H9 (cell line): ENCODE data around the gene KDM2A. TPM values are rescaled to one million over a fixed set of nuclear protein-coding genes. Genes with fewer than 3 reads are reported as not detected.

ENCODE experiments used
- DNase-seq: peaks from one replicate; pipeline ENCODE4 v3.0.0-alpha.2; 2017
- H2AFZ ChIP-seq: one replicate; pipeline ENCODE4 v1.6.1; 2013; ENCODE audit warnings: mild to moderate bottlenecking, low read length, control low read depth, moderate library complexity
- H2AK5ac ChIP-seq: 2 replicates; pipeline ENCODE4 v1.6.1; 2013; ENCODE audit warnings: low read length, control low read depth, mixed read lengths; ENCODE audit not compliant: insufficient read length
- H2BK120ac ChIP-seq: one replicate; pipeline ENCODE4 v1.6.1; 2013; ENCODE audit warnings: low read depth, mild to moderate bottlenecking, low read length, control low read depth, inconsistent platforms; ENCODE audit not compliant: poor library complexity, severe bottlenecking
- H2BK12ac ChIP-seq: 2 replicates; pipeline ENCODE4 v1.6.1; 2013; ENCODE audit warnings: low read length, control low read depth, mixed read lengths, low read depth; ENCODE audit not compliant: insufficient read length
- H2BK15ac ChIP-seq: 2 replicates; pipeline ENCODE4 v1.6.1; 2013; ENCODE audit warnings: low read depth, low read length, control low read depth
- H2BK20ac ChIP-seq: one replicate; pipeline ENCODE4 v1.6.1; 2013; ENCODE audit warnings: low read depth, mild to moderate bottlenecking, low read length, control low read depth, inconsistent platforms; ENCODE audit not compliant: poor library complexity, severe bottlenecking
- H2BK5ac ChIP-seq: 2 replicates; pipeline ENCODE4 v1.6.1; 2013; ENCODE audit warnings: low read length, control low read depth, mixed read lengths; ENCODE audit not compliant: insufficient read length
- H3K14ac ChIP-seq: 2 replicates; pipeline ENCODE4 v1.6.1; 2013; ENCODE audit warnings: low read length, control low read depth; ENCODE audit not compliant: insufficient read depth
- H3K18ac ChIP-seq: 2 replicates; pipeline ENCODE4 v1.6.1; 2013; ENCODE audit warnings: low read depth, mild to moderate bottlenecking, mixed read lengths, low read length, control low read depth; ENCODE audit not compliant: insufficient read length
- H3K23ac ChIP-seq: 2 replicates; pipeline ENCODE4 v1.6.1; 2013; ENCODE audit warnings: low read length, control low read depth, mixed read lengths, low read depth; ENCODE audit not compliant: insufficient read length
- H3K23me2 ChIP-seq: 2 replicates; pipeline ENCODE4 v1.6.1; 2013; ENCODE audit warnings: low read depth, mild to moderate bottlenecking, mixed read lengths, low read length, control low read depth; ENCODE audit not compliant: insufficient read length, poor library complexity, severe bottlenecking
- H3K27ac ChIP-seq: 2 replicates; pipeline ENCODE4 v1.5.1; 2013; ENCODE audit warnings: low read length, control low read depth, mixed read lengths, low read depth; ENCODE audit not compliant: insufficient read length
- H3K27me3 ChIP-seq: 2 replicates; pipeline ENCODE4 v1.6.1; 2013; ENCODE audit warnings: low read length, control low read depth, inconsistent platforms; ENCODE audit not compliant: insufficient read depth
- H3K4ac ChIP-seq: 2 replicates; pipeline ENCODE4 v1.6.1; 2013; ENCODE audit warnings: low read depth, mild to moderate bottlenecking, control low read depth, inconsistent platforms, low read length, moderate library complexity
- H3K4me1 ChIP-seq: 2 replicates; pipeline ENCODE4 v1.6.1; 2013; ENCODE audit warnings: low read length, control low read depth, inconsistent platforms; ENCODE audit not compliant: insufficient read depth
- H3K4me2 ChIP-seq: 2 replicates; pipeline ENCODE4 v1.6.1; 2013; ENCODE audit warnings: low read length, control low read depth, mixed read lengths; ENCODE audit not compliant: insufficient read length, insufficient read depth
- H3K56ac ChIP-seq: 2 replicates; pipeline ENCODE4 v1.6.1; 2013; ENCODE audit warnings: low read depth, mild to moderate bottlenecking, mixed read lengths, low read length, control low read depth; ENCODE audit not compliant: insufficient read length
- H3K79me1 ChIP-seq: 2 replicates; pipeline ENCODE4 v1.6.1; 2013; ENCODE audit warnings: low read depth, mild to moderate bottlenecking, moderate library complexity, low read length, control low read depth, inconsistent platforms; ENCODE audit not compliant: insufficient read depth, poor library complexity, severe bottlenecking
- H3K79me2 ChIP-seq: 2 replicates; pipeline ENCODE4 v1.6.1; 2013; ENCODE audit warnings: low read length, control low read depth, inconsistent platforms; ENCODE audit not compliant: insufficient read depth
- H3K9ac ChIP-seq: 2 replicates; pipeline ENCODE4 v1.6.1; 2013; ENCODE audit warnings: low read length, control low read depth, mixed read lengths; ENCODE audit not compliant: insufficient read length; ENCODE audit errors: extremely low read depth
- H3K9me3 ChIP-seq: one replicate; pipeline ENCODE4 v1.6.1; 2013; ENCODE audit warnings: low read depth, low read length, inconsistent platforms; ENCODE audit not compliant: control insufficient read depth
- H3T11ph ChIP-seq: one replicate; pipeline ENCODE4 v1.6.1; 2013; ENCODE audit warnings: mild to moderate bottlenecking, low read length, control low read depth, inconsistent platforms
- H4K20me1 ChIP-seq: one replicate; pipeline ENCODE4 v1.6.1; 2013; ENCODE audit not compliant: control insufficient read depth, insufficient read length, insufficient read depth
- H4K5ac ChIP-seq: 2 replicates; pipeline ENCODE4 v1.6.1; 2013; ENCODE audit warnings: low read depth, mild to moderate bottlenecking, mixed read lengths, low read length, control low read depth; ENCODE audit not compliant: insufficient read length
- H4K8ac ChIP-seq: replicated peaks from 2 replicates; pipeline ENCODE4 v1.6.1; 2013; ENCODE audit warnings: low read length, control low read depth, mixed read lengths, low read depth; ENCODE audit not compliant: insufficient read length
- H4K91ac ChIP-seq: 2 replicates; pipeline ENCODE4 v1.6.1; 2013; ENCODE audit warnings: low read depth, mild to moderate bottlenecking, moderate library complexity, mixed read lengths, low read length, control low read depth; ENCODE audit not compliant: insufficient read length
- H3K27ac Mint-ChIP-seq, 3 experiments: 2 replicates in 2 of 3; 3 replicates in 1 of 3; pipeline ENCODE4 v1.8.0; 2020 to 2021; ENCODE audit warnings: mixed read lengths in 3 of 3, mild to moderate bottlenecking in 1 of 3, moderate library complexity in 1 of 3
- H3K27me3 Mint-ChIP-seq: 2 replicates; pipeline ENCODE4 v1.8.0; 2021; ENCODE audit warnings: low read depth, mild to moderate bottlenecking, moderate library complexity, mixed read lengths
- H3K36me3 Mint-ChIP-seq, 3 experiments: 2 replicates in 2 of 3; 3 replicates in 1 of 3; pipeline ENCODE4 v1.8.0; 2020 to 2021; ENCODE audit warnings: low read depth in 3 of 3, mixed read lengths in 3 of 3; ENCODE audit not compliant: insufficient read depth in 1 of 3
- H3K4me1 Mint-ChIP-seq, 2 experiments: 2 replicates each; pipeline ENCODE4 v1.8.0; 2020; ENCODE audit warnings: mixed read lengths in 2 of 2
- H3K4me3 Mint-ChIP-seq, 2 experiments: 2 replicates in 1 of 2; 3 replicates in 1 of 2; pipeline ENCODE4 v1.8.0; 2020 to 2021; ENCODE audit warnings: mild to moderate bottlenecking in 2 of 2, mixed read lengths in 2 of 2, moderate library complexity in 1 of 2
- H3K9me3 Mint-ChIP-seq, 2 experiments: 2 replicates in 1 of 2; 3 replicates in 1 of 2; pipeline ENCODE4 v1.8.0; 2020; ENCODE audit warnings: mild to moderate bottlenecking in 2 of 2, mixed read lengths in 2 of 2, moderate library complexity in 1 of 2
- WGBS: extraction: QIAGEN DNeasy Blood & Tissue Kit; methylation state at CpG from one replicate; pipeline ENCODE4 v1.1.7; 2013; ENCODE audit warnings: missing lambda C conversion rate, low lambda C conversion rate, mixed read lengths; ENCODE audit not compliant: insufficient read length; ENCODE audit errors: extremely low coverage; 5-methylcytosine and 5-hydroxymethylcytosine counted together
- total RNA-seq: library from RNA; stranded (reverse); gene quantifications from 2 replicates; pipeline ENCODE4 v1.2.1, GENCODE V29; 2021
- TF ChIP-seq, protein P1 (sequence below): fragments of 200-600 bp; sonication (generic); conservative IDR thresholded peaks from 3 replicates; pipeline ENCODE4 v1.8.0; 2021; ENCODE audit warnings: antibody characterized with exemption, mild to moderate bottlenecking

The KDM2A gene
- total RNA-seq, 1 experiment from 2014 or later = 85.9 TPM

DNA sequence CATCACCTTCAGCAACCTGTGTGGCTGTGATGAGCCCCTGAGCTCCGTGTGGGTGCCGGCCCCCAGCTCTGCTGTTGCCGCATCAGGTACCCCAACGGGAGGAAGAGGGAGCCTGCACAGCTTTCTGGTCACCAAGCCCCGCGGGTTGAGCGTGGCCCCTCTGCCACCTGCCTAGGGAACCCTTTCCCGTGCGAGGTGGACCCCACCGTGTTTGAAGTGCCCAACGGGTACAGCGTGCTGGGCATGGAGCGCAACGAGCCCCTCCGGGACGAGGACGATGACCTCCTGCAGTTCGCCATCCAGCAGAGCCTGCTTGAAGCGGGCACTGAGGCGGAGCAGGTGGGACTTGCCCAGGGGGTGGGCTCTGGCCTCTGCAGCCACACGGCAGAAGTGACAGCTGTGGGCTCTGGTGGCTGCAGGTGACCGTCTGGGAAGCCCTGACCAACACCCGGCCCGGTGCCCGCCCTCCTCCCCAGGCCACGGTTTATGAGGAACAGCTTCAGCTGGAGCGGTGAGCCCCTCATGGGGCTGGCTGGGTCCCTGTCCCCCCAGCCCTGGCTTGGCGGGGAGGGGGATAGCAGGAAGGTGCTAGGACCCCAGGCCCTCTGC is 182.4 kb downstream of the KDM2A start:
- no peak for DNase-seq
- no peak overlapping the region for H3K27ac Mint-ChIP-seq
- Histone ChIP-seq H3K27me3 (no peaks in the 10 kb centered on the region), H2BK5ac (no peak overlapping the region), H3K79me1 (no peaks in the 10 kb centered on the region), H4K91ac (no peak overlapping the region), H2BK15ac (no peak overlapping the region), H3K18ac (no peak overlapping the region), H2AFZ (no peak overlapping the region), H2BK12ac (no peak overlapping the region), H2BK20ac (no peak overlapping the region), H3K9me3 (no peaks in the 10 kb centered on the region), H3K79me2 (no peaks in the 10 kb centered on the region), H3K27ac (no peak overlapping the region), H4K20me1 (no peaks in the 10 kb centered on the region), H4K5ac (no peak overlapping the region), H4K8ac (no peak overlapping the region), H3K14ac (no peak overlapping the region; the same call in 1 of the 2 replicates), H2AK5ac (no peak overlapping the region), H3K9ac (no peak overlapping the region), H3K23me2 (peaks cover 16% of the 10 kb centered on the region), H3T11ph (no peak overlapping the region), H3K4me2 (peak overlapping the region; percentile 65), H2BK120ac (no peak overlapping the region), H3K4ac (no peak overlapping the region), H3K23ac (no peak overlapping the region), H3K4me1 (no peaks in the 10 kb centered on the region), H3K56ac (no peak overlapping the region)
- H3K27me3 Mint-ChIP-seq = peaks cover 6% of the 10 kb centered on the region
- no CpG with 5 or more reads among the region's 28 CpGs for WGBS
- peaks cover 4 to 5% of the 10 kb centered on the region in 2 experiments; a peak in 4 of 5 replicates for H3K9me3 Mint-ChIP-seq
- TF ChIP-seq, protein P1, sequence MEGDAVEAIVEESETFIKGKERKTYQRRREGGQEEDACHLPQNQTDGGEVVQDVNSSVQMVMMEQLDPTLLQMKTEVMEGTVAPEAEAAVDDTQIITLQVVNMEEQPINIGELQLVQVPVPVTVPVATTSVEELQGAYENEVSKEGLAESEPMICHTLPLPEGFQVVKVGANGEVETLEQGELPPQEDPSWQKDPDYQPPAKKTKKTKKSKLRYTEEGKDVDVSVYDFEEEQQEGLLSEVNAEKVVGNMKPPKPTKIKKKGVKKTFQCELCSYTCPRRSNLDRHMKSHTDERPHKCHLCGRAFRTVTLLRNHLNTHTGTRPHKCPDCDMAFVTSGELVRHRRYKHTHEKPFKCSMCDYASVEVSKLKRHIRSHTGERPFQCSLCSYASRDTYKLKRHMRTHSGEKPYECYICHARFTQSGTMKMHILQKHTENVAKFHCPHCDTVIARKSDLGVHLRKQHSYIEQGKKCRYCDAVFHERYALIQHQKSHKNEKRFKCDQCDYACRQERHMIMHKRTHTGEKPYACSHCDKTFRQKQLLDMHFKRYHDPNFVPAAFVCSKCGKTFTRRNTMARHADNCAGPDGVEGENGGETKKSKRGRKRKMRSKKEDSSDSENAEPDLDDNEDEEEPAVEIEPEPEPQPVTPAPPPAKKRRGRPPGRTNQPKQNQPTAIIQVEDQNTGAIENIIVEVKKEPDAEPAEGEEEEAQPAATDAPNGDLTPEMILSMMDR = no peak
- peaks cover 11 to 16% of the 10 kb centered on the region in 2 experiments for H3K4me1 Mint-ChIP-seq
- peaks cover 7 to 38% (median 22%) of the 10 kb centered on the region in 3 experiments for H3K36me3 Mint-ChIP-seq
- no peak overlapping the region for H3K4me3 Mint-ChIP-seq
